Cardiac septum (tissue), 1 donor: Measurements from ENCODE around the gene TTC36. TPM values are rescaled to one million over a fixed set of nuclear protein-coding genes. Genes with fewer than 3 reads are reported as not detected.
"Not testable (repeated sequence)": the region's sequence is repeated elsewhere in the genome, so short reads cannot be mapped to it uniquely, and the experiment has no call there.

Experiments used
- DNase-seq: peaks from one replicate; pipeline ENCODE4 v3.0.0-alpha.2; 2020; ENCODE audit warnings: low spot score
- intact Hi-C: fragments of 100-400 bp; cut with DNase I; formaldehyde crosslinking; loops from one replicate; pipeline ENCODE4 v1.14.0; 2022
- long read RNA-seq: library from polyadenylated mRNA; unstranded; transcript quantifications from one replicate; pipeline ENCODE4 v2.0.0, GENCODE V29; 2021
- total RNA-seq: library from RNA; stranded (reverse); fragmentation: NEBNext Ultra II Directional; extraction: Animal tissue kit (Norgen Biotek cat#: 25700); gene quantifications from one replicate; pipeline ENCODE4 v1.2.1, GENCODE V29; 2021
- donor health status: DM: no; HTN: no; CAD: no.

Gene TTC36, protein sequence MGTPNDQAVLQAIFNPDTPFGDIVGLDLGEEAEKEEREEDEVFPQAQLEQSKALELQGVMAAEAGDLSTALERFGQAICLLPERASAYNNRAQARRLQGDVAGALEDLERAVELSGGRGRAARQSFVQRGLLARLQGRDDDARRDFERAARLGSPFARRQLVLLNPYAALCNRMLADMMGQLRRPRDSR
- total RNA-seq = 0.62 TPM
- long read RNA-seq = 0 reads

DNA sequence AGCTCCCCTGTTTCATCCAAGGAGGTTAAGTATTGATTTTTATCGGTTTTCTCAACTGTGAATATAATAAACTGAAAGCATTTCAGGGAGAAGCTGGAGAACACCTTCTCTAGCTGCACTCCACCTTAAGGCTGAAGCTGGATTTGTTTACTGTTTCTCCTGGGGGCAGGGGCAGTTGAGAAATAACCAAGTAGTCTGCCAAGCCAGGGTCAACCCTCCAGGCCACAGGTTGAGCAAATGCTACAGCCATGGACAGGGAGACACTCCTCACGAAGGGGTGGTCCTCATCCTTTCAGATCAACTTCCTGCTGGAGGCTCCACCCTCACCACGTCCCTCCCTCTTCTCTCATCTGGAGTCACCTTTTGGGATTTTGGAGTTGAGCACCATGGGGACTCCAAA is at the start of gene TTC36:
Gene TTC36 (plus strand): TSS at position 366 of the 400 bp plus-strand sequence. CDS start 21 bp downstream, at position 387.
- DNase-seq = no peak
- intact Hi-C loops = no loop called here

- not testable (repeated sequence) for DNase-seq
- intact Hi-C loops = loop anchor here (10.0 kb wide), 1 partner anchor 276 kb away; no protein-coding TSS in a partner anchor
These were observed 46.0 kb upstream of the TTC36 start for GRCh38 chr11:118481238-118481637.

DNA sequence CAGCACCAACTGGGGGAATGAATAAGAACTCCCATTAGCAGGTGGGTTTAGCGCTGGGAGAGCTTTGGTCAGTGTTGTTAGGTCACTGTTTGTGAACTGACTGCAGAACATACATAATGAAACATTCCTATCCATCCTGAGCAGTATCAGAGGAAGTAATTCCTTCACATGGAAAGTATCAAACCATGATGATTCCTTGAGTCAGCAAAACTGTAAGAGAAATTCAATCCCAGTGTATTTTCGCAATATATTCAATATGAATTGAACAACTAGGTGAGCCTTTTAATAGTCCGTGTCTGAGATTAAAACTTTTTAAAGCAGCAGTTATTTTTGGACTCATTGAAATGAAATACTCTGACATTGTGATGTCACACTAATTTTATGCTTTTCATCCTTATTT is 42.9 kb upstream of the TTC36 start:
- intact Hi-C loops = loop anchor here (10.0 kb wide), 1 partner anchor 280 kb away; no protein-coding TSS in a partner anchor
- no peak for DNase-seq

DNA sequence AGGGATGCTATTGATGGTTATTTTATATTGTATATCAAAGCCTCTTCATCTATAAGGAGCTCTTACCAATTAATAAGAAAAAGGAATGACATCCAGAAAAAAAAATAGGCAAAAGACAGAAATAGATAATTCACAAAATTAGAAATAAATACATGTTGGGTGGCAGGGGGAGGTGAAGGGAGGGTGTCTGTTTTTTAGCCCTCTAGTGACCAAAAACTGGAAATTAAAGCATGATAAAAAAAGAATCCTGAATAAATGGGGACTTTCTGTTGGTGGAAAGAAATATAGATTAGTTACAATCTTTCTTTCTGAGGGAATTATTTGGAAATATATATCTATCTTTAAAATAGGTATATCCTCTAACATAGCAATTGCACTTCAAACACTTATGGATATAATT is 42.0 kb upstream of the TTC36 start:
- DNase-seq = no peak
- intact Hi-C loops = loop anchor here (10.0 kb wide), 1 partner anchor 280 kb away; no protein-coding TSS in a partner anchor

GRCh38 chr11:118488480-118489109 is 38.7 kb upstream of the TTC36 start:
- intact Hi-C loops = loop anchor here (2.0 to 10.0 kb wide), 2 partner anchors 88 to 284 kb away; partner anchors contain the start of gene ATP5MG
- DNase-seq = no peak

GRCh38 chr11:118491041-118491440 is 36.2 kb upstream of the TTC36 start:
- DNase-seq = no peak
- intact Hi-C loops = no loop called here

DNA sequence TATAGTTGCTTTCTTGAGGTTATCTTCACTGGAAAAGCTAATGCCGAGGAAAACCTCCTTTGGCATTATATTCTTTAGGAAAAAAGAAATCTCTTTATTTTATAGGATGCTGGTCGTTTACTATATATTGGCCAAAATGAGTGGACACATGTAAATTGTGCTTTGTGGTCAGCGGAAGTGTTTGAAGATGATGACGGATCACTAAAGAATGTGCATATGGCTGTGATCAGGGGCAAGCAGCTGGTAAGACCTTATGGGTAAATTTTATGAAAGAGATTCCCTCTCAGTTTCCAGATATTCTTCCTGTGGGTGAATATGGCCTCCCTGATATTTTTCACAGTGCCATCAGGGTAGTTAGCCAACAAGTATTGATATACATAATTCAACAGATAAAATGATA is 29.4 kb upstream of the TTC36 start:
- intact Hi-C loops = no loop called here
- DNase-seq = no peak

DNA sequence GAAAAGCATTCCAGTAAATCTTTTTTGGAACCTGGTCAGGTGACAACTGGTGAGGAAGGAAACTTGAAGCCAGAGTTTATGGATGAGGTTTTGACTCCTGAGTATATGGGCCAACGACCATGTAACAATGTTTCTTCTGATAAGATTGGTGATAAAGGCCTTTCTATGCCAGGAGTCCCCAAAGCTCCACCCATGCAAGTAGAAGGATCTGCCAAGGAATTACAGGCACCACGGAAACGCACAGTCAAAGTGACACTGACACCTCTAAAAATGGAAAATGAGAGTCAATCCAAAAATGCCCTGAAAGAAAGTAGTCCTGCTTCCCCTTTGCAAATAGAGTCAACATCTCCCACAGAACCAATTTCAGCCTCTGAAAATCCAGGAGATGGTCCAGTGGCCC is 24.1 kb upstream of the TTC36 start:
- DNase-seq = no peak

GRCh38 chr11:118511601-118512000 is 15.7 kb upstream of the TTC36 start:
- no peak for DNase-seq
- intact Hi-C loops = no loop called here

More for the DNA sequence above, 24.1 kb upstream of the TTC36 start:
- intact Hi-C loops = no loop called here

GRCh38 chr11:118514103-118514502 is 13.2 kb upstream of the TTC36 start:
- DNase-seq = no peak
- intact Hi-C loops = no loop called here

DNA sequence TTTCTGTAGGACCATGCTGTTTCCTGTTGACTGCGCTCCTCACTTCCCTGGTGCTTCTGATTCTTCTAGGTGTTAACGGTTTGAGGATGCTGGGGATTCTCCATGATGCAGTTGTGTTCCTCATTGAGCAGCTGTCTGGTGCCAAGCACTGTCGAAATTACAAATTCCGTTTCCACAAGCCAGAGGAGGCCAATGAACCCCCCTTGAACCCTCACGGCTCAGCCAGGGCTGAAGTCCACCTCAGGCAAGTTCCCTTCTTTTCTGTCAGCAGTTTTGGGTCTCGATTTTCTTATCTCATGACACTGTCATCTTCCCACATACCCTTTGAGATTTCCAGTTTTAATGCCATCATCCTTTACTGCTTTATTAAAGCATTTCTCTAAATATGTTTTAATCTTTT is 7.7 kb upstream of the TTC36 start:
- DNase-seq = no peak
- intact Hi-C loops = no loop called here

- no peak for DNase-seq
- intact Hi-C loops = no loop called here
These were observed 5.4 kb upstream of the TTC36 start for GRCh38 chr11:118521892-118522311.

- no peak for DNase-seq
- intact Hi-C loops = no loop called here
These were observed 4.7 kb upstream of the TTC36 start for GRCh38 chr11:118522571-118523072.

DNA sequence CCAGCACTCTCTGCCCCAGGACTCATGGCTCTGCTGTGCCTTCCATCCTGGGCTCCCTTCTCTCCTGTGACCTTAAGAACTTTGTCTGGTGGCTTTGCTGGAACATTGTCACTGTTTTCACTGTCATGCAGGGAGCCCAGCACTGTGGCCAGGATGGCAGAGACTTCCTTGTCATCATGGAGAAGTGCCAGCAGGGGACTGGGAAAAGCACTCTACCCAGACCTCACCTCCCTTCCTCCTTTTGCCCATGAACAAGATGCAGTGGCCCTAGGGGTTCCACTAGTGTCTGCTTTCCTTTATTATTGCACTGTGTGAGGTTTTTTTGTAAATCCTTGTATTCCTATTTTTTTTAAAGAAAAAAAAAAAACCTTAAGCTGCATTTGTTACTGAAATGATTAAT is 2.9 kb upstream of the TTC36 start:
- intact Hi-C loops = no loop called here
- DNase-seq = no peak

GRCh38 chr11:118524757-118525470 is 2.4 kb upstream of the TTC36 start:
- intact Hi-C loops = no loop called here
- no peak for DNase-seq

GRCh38 chr11:118526688-118527087 is 586 bp upstream of the TTC36 start:
- no peak for DNase-seq
- intact Hi-C loops = no loop called here

GRCh38 chr11:118528511-118528910 is 1.2 kb downstream of the TTC36 start:
- intact Hi-C loops = no loop called here
- DNase-seq = no peak

- intact Hi-C loops = no loop called here
- DNase-seq = no peak
These were observed 2.4 kb downstream of the TTC36 start for GRCh38 chr11:118529584-118530175.

GRCh38 chr11:118530180-118530682 is 3.0 kb downstream of the TTC36 start:
- no peak for DNase-seq
- intact Hi-C loops = no loop called here
